ENCODE measurements around the gene ZNF236. TPM values are rescaled to one million over a fixed set of nuclear protein-coding genes. Genes with fewer than 3 reads are reported as not detected.

The ZNF236 gene
- total RNA-seq, 1 donor from 2014 or later: 19.4 TPM

- Mint-ChIP-seq H3K27ac (ENCODE audit: unreplicated experiment) (no peak overlapping the region), H3K36me3 (ENCODE audit: low read depth, unreplicated experiment) (no peaks in the 10 kb centered on the region), H3K27me3 (ENCODE audit: unreplicated experiment) (peaks cover 7% of the 10 kb centered on the region), H3K9me3 (ENCODE audit: unreplicated experiment) (no peaks in the 10 kb centered on the region), H3K4me3 (ENCODE audit: unreplicated experiment) (no peak overlapping the region), H3K4me1 (ENCODE audit: unreplicated experiment) (peaks cover 5% of the 10 kb centered on the region)
- TF ChIP-seq CTCF (IDR thresholded peaks at IDR 0.05; ENCODE audit: unreplicated experiment): peak; percentile 90
- DNase-seq (ENCODE audit: low spot score): peak; percentile 69
Measured at GRCh38 chr18:76801567-76802505, 20.5 kb upstream of the ZNF236 start.

- Mint-ChIP-seq H3K27ac (ENCODE audit: unreplicated experiment) (no peak overlapping the region), H3K36me3 (ENCODE audit: low read depth, unreplicated experiment) (no peaks in the 10 kb centered on the region), H3K4me1 (ENCODE audit: unreplicated experiment) (peaks cover 5% of the 10 kb centered on the region), H3K9me3 (ENCODE audit: unreplicated experiment) (no peaks in the 10 kb centered on the region), H3K4me3 (ENCODE audit: unreplicated experiment) (no peak overlapping the region), H3K27me3 (ENCODE audit: unreplicated experiment) (peaks cover 10% of the 10 kb centered on the region)
- DNase-seq (ENCODE audit: low spot score): no peak
- TF ChIP-seq CTCF (IDR thresholded peaks at IDR 0.05; ENCODE audit: unreplicated experiment): no peak
Measured at GRCh38 chr18:76803413-76803812, 18.9 kb upstream of the ZNF236 start.

GRCh38 chr18:76803814-76804213, 18.5 kb upstream of the ZNF236 start:
- TF ChIP-seq CTCF (IDR thresholded peaks at IDR 0.05; ENCODE audit: unreplicated experiment): peak; percentile 72
- no peak overlapping the region for H3K4me3 Mint-ChIP-seq (ENCODE audit: unreplicated experiment)
- H3K9me3 Mint-ChIP-seq (ENCODE audit: unreplicated experiment): no peaks in the 10 kb centered on the region
- peak; percentile 75 for DNase-seq (ENCODE audit: low spot score)
- H3K36me3 Mint-ChIP-seq (ENCODE audit: low read depth, unreplicated experiment): no peaks in the 10 kb centered on the region
- peaks cover 10% of the 10 kb centered on the region for H3K27me3 Mint-ChIP-seq (ENCODE audit: unreplicated experiment)
- H3K4me1 Mint-ChIP-seq (ENCODE audit: unreplicated experiment): peaks cover 5% of the 10 kb centered on the region
- no peak overlapping the region for H3K27ac Mint-ChIP-seq (ENCODE audit: unreplicated experiment)

GRCh38 chr18:76805221-76805620, 17.1 kb upstream of the ZNF236 start:
- peaks cover 5% of the 10 kb centered on the region for H3K4me1 Mint-ChIP-seq (ENCODE audit: unreplicated experiment)
- H3K27ac Mint-ChIP-seq (ENCODE audit: unreplicated experiment): peak overlapping the region; percentile 26
- DNase-seq (ENCODE audit: low spot score): no peak
- H3K27me3 Mint-ChIP-seq (ENCODE audit: unreplicated experiment): peaks cover 10% of the 10 kb centered on the region
- no peak for TF ChIP-seq CTCF (IDR thresholded peaks at IDR 0.05; ENCODE audit: unreplicated experiment)
- peaks cover 4% of the 10 kb centered on the region for H3K36me3 Mint-ChIP-seq (ENCODE audit: low read depth, unreplicated experiment)
- no peaks in the 10 kb centered on the region for H3K9me3 Mint-ChIP-seq (ENCODE audit: unreplicated experiment)
- no peak overlapping the region for H3K4me3 Mint-ChIP-seq (ENCODE audit: unreplicated experiment)

GRCh38 chr18:76806301-76806700, 16.1 kb upstream of the ZNF236 start:
- DNase-seq (ENCODE audit: low spot score): no peak
- peaks cover 5% of the 10 kb centered on the region for H3K4me1 Mint-ChIP-seq (ENCODE audit: unreplicated experiment)
- no peaks in the 10 kb centered on the region for H3K9me3 Mint-ChIP-seq (ENCODE audit: unreplicated experiment)
- no peak overlapping the region for H3K4me3 Mint-ChIP-seq (ENCODE audit: unreplicated experiment)
- peaks cover 4% of the 10 kb centered on the region for H3K36me3 Mint-ChIP-seq (ENCODE audit: low read depth, unreplicated experiment)
- H3K27me3 Mint-ChIP-seq (ENCODE audit: unreplicated experiment): peaks cover 5% of the 10 kb centered on the region
- no peak for TF ChIP-seq CTCF (IDR thresholded peaks at IDR 0.05; ENCODE audit: unreplicated experiment)
- H3K27ac Mint-ChIP-seq (ENCODE audit: unreplicated experiment): no peak overlapping the region

Measured in endothelial cell (in vitro differentiated cells).